HL-60/S4 (cell line): ENCODE results near the gene MORN5.

ENCODE experiments used
- in situ Hi-C: fragments of 300-500 bp; cut with MboI; formaldehyde crosslinking; loops from 2 replicates; pipeline ENCODE4 v1.14.3; 2022; ENCODE audit warnings: low sequenced_read_pairs

Gene MORN5

DNA sequence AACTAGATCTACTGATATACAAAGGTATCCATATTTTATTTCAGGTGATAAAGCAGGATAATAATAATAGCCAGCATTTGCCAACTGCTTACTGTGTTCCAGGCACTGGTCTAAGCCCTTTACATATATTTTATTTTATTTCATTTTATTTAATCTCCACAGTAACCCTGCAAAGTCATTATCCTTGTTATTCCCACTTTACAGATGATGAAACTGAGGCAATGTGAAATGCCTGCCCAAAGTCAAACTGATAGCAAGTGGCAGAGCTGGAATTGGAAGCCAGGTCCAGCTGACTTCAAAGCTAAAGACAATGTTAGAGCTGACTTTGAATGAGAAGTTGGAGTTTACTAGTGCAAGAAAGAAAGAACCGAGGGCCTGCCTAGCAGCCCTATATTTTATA, 24.8 kb downstream of the MORN5 start:
- in situ Hi-C loops, result no loop called here

DNA sequence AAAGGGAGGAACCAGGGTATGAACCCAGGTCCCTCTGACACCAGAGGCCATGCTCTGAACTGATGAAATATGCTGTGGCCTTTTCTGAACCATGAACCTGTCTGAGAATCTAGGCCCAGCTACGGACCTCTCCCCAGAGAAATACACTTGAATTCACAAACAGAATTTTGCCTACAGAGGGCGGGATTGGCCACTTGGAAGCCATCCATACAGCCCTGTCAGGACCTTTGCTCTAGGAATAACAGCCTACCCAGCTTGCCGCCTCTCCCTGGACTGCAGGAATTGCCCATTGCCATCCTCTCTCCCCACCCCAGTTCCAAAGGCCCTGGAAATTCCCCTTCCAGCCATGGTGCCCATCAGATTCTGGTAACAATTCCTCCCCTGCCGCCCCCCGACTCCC, 26.6 kb downstream of the MORN5 start:
- in situ Hi-C loops, result no loop called here

DNA sequence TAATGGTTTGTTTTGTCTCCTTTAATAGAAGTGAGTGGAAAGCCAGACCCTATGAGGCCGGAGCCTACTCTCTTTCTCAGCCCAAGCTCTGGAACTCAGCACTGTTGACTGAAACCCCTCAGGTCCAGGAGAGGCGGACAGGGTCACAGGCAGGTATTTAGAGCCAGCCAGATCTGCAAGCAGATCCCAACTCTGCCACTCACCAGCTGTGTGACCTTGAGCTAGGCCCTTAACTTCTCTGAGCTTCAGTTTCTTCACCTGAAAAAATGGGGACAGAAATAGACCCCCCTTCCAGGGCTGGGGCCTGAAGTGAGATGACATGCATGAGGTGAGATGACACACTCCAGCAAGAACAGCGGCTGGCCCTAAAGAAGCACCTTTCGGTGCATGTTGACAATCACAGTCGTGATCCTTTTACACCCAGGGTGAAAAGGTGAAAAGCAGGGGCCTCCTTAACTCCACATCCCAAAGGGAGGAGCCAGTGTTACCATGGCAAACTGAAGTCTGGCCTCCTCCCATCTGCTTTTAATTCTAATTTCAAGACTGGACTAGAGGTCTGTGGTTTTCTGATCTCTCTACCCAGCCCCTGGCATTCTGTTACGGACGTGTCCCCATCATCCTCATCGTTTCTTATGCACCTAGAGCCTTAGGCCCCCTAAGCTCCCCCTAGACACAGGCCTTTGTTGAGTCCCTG, 27.2 kb downstream of the MORN5 start:
- in situ Hi-C loops, result no loop called here

DNA sequence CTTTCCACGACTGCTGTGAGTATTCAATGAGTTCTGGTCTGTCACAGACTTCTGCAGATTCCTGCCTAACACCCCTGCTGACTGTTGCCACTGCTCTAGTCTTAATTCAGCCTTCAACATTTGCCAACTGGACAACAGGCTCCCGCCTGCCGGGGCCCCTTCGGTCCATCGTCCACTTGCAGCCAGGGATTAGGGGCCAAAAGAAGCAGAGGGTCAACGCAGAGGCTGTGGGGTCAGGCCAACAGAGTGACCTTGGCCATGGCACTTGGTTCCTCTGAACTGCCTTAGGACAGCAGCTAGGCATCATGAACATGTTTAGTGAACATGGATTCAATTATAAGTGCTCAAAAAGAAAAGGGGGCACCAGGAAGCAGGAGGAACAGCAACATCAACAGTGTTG, 28.7 kb downstream of the MORN5 start:
- in situ Hi-C loops, result no loop called here

DNA sequence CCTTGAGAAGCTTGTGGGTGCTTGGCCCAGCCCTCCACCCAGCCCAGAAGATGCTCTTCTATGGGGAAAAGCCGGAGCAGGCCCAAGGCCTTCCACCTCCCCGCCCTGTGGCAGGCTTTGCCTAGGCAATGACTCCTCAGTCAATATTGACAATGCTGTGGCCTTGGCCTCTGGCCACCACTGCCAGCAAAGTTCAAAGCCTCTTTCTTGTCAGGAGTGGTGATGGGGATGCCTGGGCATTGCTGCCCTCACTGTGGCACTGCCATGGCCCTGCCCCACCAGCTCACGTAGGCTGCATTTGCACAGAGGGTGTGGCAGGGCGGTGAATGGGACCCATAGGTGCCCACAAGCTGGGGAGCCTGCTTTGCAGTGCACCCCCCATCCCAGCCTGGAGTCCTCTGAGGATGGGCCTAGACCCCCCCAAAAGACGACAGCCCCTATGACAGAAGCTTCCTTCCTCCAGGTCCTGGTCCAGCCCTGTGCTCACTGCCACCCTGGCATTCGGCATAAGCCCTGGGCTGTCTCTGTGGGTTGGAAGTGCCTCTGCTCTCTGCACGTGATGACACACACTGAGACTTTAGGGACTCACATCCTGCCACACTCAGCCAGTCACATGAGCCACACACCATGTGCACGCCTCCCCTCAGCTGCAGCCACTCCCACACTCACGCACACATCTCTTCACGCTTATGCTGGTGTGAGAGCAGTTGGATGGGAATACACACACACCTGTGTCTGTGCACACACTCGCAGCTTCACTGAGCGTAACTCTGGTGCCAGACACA, 31.1 kb downstream of the MORN5 start:
- in situ Hi-C loops, result no loop called here

DNA sequence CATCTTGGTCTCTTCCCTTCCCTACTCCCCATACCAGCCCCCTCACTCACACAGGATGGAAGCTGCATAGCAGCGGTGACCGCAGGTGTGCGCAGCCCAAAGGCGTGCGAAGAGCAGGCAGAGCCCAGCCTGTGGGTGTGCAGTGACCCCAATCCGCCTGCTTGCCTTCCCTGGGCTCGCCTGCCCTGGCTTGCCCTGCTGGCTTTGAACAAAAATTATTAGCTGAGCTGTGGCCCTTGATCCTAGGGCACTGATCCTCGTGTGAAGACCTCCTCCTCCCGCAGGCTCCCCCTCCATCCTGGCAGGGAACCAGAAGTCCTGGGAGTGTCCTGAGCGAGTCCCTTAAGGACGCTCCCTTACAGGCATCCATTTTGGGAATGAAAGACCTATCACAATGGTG, 31.9 kb downstream of the MORN5 start:
- in situ Hi-C loops, result no loop called here

DNA sequence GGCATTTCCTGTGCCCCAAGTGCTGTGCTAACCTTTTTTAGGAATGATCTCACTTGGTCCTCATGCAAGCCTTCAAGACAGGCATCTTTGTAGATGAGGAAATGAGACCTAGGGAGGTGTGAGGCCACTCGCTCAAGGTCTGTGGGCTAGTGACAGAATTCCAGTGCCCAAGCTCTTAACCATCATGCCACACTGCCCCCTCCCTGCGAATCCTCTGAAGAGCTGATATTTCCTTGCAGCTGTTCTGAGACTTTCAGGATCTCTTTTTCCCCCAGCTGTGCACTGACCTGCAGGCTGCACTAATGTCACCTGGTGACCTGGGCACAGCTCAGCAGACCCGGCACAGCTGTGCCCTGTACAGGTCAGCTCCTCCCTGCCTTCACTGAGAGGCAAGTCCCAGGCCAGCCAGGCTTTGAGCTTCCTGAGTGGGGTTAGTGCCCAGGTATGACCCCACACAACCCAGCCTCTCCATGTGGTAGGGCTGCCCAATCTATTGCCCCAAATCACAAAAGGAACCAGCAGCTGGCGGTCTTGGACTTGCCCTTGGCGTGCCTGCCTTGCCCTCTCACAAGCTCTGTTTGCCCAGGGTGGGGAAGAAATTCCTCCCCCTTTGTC, 32.7 kb downstream of the MORN5 start:
- in situ Hi-C loops, result no loop called here

DNA sequence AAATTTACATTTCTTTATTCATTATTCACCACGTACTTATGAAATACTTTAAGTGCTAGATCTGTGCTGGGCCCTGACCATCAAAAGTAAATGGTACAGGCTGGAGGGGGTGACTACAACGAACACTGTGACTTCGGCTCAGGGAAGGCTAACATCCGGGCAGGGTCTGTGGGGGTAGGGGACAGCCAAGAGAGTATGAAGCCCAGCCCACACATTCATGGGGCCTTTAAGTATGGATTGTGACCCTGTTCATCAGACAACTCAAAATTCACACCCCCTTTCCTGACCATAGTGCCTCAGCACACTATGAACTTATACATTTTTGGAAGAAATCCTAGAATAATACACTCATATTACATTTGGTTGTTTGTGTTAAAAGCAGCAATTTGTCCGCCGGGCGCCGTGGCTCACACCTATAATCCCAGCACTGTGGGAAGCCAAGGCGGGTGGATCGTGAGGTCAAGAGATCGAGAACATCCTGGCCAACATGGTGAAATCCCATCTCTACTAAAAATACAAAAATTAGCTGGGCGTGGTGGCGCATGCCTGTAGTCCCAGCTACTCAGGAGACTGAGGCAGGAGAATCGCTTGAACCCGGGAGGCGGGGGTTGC, 33.3 kb downstream of the MORN5 start:
- in situ Hi-C loops, result no loop called here

DNA sequence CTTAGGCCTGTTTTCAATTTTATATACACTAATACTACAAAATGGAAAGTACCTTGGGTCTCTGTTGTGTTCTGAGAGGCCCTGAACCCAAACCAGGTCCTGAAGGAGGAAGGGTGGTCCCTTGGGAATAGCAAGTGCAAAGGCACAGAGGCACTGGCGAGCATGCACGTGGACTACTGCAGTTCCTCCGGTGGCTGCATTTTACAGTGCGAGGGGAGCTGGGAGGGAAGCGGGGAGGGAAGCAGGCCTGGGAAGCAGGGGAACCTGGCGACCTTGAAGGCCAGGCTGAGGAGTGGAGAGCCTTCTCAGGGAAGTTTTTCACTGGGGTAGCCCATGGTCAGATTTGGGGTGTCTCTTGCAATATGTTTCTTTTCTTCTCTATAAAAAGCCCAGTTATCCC, 33.9 kb downstream of the MORN5 start:
- in situ Hi-C loops, result no loop called here

DNA sequence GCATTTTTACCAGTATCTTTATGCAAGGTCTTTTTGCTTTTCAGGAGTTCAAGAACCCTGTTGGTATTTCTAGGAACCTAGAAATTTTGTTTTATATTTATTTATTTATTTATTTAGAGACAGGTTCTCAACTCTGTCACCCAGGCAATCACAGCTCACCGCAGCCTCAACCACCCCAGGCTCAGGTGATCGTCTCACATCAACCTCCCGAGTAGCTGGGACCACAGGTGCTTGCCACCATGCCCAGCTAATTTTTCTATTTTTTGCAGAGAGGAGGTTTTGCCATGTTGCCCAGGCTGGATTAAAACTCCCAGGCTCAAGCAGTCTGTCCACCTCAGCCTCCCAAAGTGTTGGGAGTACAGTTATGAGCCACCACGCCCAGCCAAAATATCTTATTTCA, 36.2 kb downstream of the MORN5 start:
- in situ Hi-C loops, result no loop called here

DNA sequence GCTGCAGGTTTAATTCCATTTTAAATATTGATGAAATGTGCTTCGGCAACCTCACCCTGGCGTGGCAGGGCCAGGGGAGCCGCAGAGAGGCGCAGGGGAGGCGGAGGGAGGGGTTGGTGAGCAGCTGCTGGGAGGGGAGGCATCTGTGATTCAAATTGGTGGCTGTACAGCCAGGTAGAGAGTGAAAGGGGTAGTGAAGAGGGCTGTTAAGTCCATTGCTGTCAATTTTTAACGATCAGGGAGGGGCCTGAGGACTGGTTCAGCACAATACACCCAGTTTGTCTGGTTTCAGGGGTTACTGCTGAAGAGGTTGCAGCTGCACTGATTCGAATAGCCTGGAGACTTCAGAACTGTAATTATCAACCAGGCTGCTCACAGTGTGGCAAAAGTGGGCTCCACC, 37.7 kb downstream of the MORN5 start:
- in situ Hi-C loops, result no loop called here

DNA sequence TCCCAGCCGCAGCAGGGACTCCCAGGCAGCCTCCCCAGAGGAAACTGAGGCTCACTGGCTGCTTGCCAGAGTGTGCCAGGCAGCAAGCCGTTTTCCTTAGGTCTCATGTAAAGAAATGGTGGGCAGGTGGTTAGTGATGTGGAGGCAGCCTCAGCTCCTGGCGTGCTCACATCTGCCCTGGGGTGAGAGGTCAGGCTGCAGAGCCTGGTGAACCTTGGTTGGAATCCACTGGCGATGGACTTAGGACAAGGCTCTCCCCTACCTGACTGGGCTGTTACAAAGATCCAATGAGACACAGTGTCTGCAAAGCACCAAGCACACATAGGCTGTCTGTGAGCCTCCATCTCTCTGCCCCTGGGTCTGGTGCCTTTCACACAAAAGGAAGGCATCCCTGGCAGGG, 38.2 kb downstream of the MORN5 start:
- in situ Hi-C loops, result no loop called here

DNA sequence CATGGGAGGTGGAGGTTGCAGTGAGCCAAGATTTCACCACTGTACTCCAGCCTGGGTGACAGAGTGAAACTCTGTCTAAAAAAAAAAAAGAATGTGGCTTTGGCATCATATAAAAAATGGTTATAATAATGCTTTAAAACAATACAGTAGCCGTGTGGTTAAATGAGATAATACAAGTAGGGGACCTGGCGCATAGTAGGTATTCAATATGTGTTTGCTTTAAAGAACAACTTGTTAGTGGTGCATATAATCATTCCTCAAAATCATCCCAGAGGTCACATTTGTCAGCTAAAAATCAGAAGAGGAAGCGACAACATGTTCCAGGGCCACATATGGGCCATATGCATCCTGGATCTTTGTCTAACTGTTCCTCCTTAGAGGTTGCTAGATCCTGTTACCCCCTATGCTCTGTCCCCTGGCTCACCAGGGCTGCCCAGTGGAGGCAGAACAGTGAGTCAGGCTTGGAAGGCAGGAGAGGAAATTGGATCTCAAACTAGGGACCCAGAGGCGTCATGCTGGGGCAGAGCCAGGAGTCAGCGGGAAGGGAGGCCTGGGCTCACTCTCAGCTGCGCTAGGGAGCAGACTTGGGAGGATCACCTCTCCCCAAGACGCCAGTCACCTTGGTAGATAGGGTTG, 41.4 kb downstream of the MORN5 start:
- in situ Hi-C loops, result no loop called here

DNA sequence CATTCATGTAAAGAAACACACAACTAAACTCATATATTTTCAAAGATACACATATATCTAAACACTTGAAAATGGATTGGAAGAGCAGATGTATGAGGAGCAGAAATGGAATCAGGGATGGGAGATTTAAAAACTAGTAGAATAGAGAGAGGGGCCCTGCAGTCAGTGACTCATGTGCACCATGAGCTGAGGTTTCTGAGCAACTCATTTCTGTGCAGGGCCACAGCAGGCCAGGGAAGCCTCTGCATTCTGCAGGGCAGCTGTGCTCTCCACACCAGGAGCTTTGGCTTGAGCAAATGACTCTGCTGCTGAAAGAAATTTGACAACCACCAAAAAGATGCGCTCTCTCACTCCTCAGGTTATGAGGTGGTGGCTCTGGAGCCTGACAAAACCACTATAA, 41.9 kb downstream of the MORN5 start:
- in situ Hi-C loops, result no loop called here

DNA sequence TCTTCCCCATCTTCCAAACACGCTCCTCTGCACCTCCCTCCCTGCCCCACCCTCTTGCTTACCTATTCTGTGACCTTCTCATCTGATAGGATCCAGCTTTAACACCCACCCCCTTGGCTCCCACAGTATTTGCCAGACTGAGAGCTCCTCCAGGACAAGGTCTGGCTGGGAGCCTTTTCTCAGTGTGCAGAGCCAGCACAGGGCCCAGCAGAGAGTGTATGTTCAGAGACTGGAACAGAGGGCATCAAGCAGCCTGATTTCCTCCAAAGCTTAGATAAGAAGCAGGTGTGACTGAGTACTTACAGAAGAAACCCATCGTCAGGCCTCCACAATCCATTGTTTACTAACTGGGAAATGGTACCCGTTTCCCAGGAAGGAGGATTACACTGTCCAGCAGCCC, 42.4 kb downstream of the MORN5 start:
- in situ Hi-C loops, result no loop called here

DNA sequence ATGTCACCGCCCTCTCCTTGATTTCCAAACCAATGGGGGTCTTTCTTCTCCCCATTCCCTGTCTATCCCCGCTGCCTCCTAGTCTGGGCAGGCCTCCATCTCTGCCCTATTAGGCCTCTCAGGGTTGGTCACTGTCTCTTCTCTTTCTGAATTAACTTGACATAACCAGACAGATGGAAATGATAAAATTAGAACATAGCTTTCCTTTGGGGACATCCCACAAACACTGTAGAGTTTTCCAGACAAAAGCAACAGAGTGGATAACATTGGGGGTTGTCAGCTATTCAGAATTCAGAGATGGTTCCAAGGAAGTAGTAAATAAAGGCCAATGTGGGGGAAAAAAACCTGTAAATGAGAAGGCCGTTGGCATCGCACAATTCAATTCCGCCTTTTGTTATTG, 44.3 kb downstream of the MORN5 start:
- in situ Hi-C loops, result no loop called here

DNA sequence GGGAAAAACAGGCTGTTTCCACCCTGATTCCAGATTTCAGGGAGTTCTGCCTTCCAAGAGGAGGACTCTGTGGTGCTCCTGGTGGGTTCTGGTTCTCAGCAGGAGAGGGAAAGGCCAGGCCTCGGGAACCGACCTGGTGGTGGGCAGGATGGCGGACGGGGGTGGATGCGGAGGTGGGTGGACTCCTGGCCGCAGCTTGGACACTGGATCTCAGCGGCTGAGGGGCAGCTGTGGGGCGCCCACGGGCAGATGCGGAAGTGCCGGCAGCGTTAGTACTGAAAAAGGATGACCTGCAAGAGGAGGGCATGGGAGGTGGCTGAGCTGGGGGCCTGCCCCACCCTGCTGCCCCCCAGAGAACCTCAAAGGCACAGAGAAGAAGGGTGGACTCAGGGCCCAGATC, 44.8 kb downstream of the MORN5 start:
- in situ Hi-C loops, result no loop called here

DNA sequence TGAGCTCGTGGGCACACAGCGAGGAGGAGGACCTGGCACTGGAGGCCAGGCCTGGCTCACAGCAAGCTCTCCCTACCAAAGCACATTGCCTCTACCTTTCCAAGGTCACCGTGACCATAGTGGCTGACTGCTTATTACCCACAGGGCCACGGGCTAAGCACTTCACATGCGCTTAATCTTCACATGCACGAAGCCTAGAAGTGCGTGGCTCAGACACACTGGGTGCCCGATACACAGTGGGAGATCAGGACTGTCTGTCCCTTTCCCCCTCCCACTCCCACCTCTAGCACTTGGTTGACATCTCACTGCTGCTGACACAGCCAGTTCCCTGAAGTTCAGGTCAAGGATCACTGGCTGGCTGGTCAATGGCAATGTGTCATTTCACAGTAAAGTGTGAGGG, 45.5 kb downstream of the MORN5 start:
- in situ Hi-C loops, result no loop called here

DNA sequence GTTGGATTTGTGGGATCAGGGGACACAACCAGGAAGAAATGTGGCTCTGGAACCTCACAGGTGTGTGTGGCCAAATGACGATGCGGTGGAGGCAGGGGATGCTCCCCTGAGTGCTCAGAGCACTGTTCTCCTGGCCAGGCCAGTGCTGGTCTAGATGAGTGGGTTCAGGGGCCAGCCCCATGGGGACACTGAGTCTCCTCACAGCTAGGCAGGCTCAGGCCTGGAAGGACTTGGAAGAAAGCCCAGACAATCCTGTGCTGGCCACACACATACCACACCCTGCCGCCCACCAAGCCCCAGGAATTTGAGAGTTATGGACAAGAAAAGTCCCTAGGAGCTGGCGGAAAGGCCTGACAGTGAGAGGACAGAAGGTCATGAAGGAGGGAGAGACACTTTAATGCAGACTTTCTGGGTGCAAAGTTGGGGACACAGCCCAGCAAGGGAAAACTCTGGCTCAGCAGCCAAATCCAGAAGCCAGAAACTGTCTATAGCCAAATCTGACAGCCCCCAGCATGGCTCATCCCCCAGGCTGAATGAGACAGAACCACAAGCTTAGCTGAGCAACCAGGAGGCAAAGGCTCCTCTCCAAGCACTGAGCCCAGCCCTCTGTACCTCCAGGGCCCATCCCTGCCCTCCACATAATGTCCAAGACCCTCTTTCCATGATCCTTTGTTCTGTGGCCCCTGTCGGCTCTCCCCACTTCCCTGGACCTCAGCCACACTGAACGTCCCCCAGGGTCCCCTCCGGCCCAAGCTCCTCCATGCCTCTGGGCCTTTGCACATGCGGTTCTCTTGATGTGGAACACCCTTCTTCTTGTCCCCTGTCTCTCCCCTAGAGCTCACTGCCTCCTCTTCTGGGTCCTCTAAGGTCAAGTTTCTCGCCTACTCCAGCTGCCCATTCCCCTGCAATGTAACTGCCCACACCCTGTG, 46.7 kb downstream of the MORN5 start:
- in situ Hi-C loops, result no loop called here

DNA sequence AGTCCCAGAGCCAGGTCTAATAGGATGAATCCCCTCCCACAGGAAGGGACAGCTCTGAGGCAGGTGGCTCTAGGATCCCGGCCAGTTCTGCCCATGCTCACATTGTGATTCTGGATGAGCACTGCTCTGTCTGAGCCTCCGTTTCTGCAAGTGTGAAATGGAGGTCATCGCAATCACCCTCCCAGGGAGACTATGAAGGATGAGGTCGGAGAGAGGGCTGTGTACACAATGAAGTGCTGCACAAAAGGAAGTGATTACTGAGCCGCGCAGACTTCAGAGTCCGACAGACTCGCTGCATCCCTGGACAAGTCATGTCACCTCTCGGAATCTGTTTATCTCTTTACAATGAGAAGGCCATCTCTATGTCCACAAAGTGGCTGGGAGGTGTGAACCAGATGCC, 47.4 kb downstream of the MORN5 start:
- in situ Hi-C loops, result no loop called here
